ENCODE data around the gene ACE.

DNA sequence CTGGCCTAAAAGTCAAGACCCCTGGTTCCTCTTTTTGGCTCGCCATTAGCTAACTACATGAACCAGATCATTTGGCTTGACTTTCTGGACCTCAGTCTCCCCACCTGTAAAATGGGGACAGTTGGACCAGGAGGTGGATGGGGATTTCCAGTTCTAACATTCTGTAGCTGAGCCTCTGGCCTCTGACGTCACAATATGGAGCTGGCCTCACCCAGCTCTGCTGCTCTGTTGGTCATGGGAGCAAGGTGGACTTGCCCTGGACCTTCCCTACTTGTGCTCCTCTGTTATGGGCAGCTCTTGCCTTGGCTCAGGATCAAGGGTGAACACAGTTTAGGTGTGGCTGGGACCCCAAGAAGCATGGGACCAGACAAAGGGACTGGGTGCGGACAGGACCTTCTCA, 29.8 kb downstream of the ACE start:
- TF ChIP-seq EP300 (IDR thresholded peaks at IDR 0.05), result no peak
- TF ChIP-seq, protein P1, sequence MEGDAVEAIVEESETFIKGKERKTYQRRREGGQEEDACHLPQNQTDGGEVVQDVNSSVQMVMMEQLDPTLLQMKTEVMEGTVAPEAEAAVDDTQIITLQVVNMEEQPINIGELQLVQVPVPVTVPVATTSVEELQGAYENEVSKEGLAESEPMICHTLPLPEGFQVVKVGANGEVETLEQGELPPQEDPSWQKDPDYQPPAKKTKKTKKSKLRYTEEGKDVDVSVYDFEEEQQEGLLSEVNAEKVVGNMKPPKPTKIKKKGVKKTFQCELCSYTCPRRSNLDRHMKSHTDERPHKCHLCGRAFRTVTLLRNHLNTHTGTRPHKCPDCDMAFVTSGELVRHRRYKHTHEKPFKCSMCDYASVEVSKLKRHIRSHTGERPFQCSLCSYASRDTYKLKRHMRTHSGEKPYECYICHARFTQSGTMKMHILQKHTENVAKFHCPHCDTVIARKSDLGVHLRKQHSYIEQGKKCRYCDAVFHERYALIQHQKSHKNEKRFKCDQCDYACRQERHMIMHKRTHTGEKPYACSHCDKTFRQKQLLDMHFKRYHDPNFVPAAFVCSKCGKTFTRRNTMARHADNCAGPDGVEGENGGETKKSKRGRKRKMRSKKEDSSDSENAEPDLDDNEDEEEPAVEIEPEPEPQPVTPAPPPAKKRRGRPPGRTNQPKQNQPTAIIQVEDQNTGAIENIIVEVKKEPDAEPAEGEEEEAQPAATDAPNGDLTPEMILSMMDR (IDR thresholded peaks at IDR 0.05), result no peak
- TF ChIP-seq POLR2A (IDR thresholded peaks at IDR 0.05), result no peak
- no peak for TF ChIP-seq POLR2AphosphoS5 (IDR thresholded peaks at IDR 0.05)
